ENCODE data around the gene PPP1CC. TPM values are rescaled to one million over a fixed set of nuclear protein-coding genes. Genes with fewer than 3 reads are reported as not detected.

Gene PPP1CC
- total and polyA plus RNA-seq, 7 experiments from 2014 or later, result 108 to 218 (median 138) TPM

DNA sequence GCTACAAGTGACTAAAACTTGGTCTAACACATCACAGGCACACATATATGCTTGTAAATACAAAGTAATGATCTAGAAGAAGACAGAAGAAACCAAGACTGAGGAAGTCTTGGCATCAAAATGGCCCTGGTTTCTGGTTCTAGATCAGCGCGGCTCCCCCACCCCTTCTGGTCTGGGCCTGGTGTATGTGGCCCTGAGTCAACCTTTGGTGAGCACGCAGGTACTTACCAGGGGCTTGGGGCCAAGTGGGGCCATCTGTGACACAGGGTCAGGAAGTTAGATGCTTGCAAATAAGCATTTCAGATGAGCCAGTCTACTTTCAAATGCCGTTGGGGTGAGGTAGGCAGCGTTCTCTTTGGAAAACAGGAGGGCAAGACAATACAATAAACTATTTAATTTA, 40.6 kb downstream of the PPP1CC start:
- peaks cover 7 to 10% of the 10 kb centered on the region in 2 donors for H3K4me1 ChIP-seq (ENCODE audit: control insufficient read depth in 2 of 2, insufficient read depth in 2 of 2, low read length in 2 of 2)
- Mint-ChIP-seq H3K27me3 (no peaks in the 10 kb centered on the region), H3K9me3 (no peaks in the 10 kb centered on the region), H3K4me3 (no peak overlapping the region), H3K27ac (no peak overlapping the region), H3K4me1 (peaks cover 6 to 12% (median 7%) of the 10 kb centered on the region in 7 donors), H3K36me3 (no peaks in the 10 kb centered on the region)
- no peak for ATAC-seq
- CTCF ChIA-PET, result interaction anchor here (0.7 to 1.2 kb wide), 2 partner anchors 150 to 550 kb away, joined by 3 read pairs; no protein-coding TSS in a partner anchor
- no peak overlapping the region for H3K27ac ChIP-seq (ENCODE audit: low read depth, low read length)
- DNase-seq, result no peak
- intact Hi-C loops (cut with micrococcal nuclease), result loop anchor here in 1 of 2 donors (10.0 kb wide), 1 partner anchor 183 kb away; no protein-coding TSS in a partner anchor
- POLR2A ChIA-PET, result interaction anchor here (1.2 kb wide), 1 partner anchor 12 kb away, joined by 3 read pairs; no protein-coding TSS in a partner anchor
- H3K27me3 ChIP-seq (ENCODE audit: control insufficient read depth in 2 of 2, insufficient read depth in 2 of 2, low read length in 2 of 2), result no peaks in the 10 kb centered on the region
- no peak overlapping the region for H3K4me3 ChIP-seq (ENCODE audit: low read length)
- H3K9me3 ChIP-seq (ENCODE audit: control insufficient read depth in 2 of 3, low read length in 3 of 3), result no peaks in the 10 kb centered on the region
- H3K36me3 ChIP-seq (ENCODE audit: control insufficient read depth in 2 of 3, insufficient read depth in 3 of 3, low read length in 3 of 3), result no peaks in the 10 kb centered on the region

DNA sequence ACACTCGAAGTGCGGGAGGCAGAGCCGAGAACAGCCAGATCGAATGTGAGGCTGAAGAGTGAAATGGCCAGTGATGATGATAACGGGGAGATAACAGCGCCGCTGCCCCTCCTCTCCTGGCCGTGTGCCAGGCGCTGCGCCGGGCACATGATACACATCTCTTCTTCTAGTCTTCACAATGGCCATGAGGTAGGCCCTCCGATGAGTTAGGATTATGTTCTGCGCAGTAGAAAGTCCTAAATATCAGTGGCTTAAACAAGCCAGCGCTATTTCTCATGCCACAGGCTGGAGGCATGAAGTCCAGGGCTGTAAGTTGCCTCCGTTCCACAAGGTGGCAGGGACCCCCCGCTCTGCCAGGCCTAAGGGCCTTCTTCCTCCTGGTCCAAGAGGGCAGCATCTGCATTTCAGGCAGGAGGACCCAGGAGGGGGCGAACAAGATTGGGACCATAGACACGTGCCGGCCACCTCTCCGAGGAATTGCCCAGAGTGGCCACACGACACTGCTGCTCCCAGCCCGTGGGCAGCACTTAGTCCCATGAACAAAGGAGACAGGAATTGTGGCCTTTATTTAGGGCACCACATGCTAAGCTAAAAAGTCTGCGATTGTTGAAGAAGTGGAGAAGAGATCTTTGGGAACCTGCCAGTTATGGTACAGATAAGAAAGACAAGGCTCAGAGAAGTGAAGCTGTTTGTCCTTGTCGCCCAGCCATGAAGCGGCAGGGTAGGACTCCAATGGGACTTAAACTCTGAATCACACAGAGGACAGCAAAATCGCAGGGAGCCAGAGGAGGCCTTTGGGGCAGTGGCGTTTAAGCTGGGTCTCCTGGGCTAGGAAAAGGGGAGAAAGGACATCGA, 42.9 kb downstream of the PPP1CC start:
- peaks cover 5 to 18% (median 12%) of the 10 kb centered on the region in 7 donors for H3K4me1 Mint-ChIP-seq
- H3K4me1 ChIP-seq (ENCODE audit: control insufficient read depth in 2 of 2, insufficient read depth in 2 of 2, low read length in 2 of 2), result peaks cover 7 to 10% of the 10 kb centered on the region in 2 donors
- no peak for ATAC-seq
- H3K27ac ChIP-seq (ENCODE audit: low read depth, low read length), result no peak overlapping the region
- no peaks in the 10 kb centered on the region for H3K36me3 Mint-ChIP-seq
- no peaks in the 10 kb centered on the region for H3K9me3 Mint-ChIP-seq
- H3K36me3 ChIP-seq (ENCODE audit: control insufficient read depth in 2 of 3, insufficient read depth in 3 of 3, low read length in 3 of 3), result no peaks in the 10 kb centered on the region
- no peaks in the 10 kb centered on the region for H3K27me3 Mint-ChIP-seq
- H3K27me3 ChIP-seq (ENCODE audit: control insufficient read depth in 2 of 2, insufficient read depth in 2 of 2, low read length in 2 of 2), result no peaks in the 10 kb centered on the region
- intact Hi-C loops (cut with micrococcal nuclease), result loop anchor here (2.0 to 10.0 kb wide), 3 partner anchors 23 to 185 kb away; no protein-coding TSS in a partner anchor
- no peak overlapping the region for H3K4me3 Mint-ChIP-seq
- no peaks in the 10 kb centered on the region for H3K9me3 ChIP-seq (ENCODE audit: control insufficient read depth in 2 of 3, low read length in 3 of 3)
- no peak for DNase-seq
- no peak overlapping the region for H3K4me3 ChIP-seq (ENCODE audit: low read length)
- ChIA-PET CTCF (interaction anchor here (0.6 to 1.4 kb wide), 3 partner anchors 12 to 129 kb away, joined by 3 to 5 read pairs (median 3); no protein-coding TSS in a partner anchor), POLR2A (interaction anchor here (1.3 kb wide), 1 partner anchor 117 kb away, joined by 3 read pairs; no protein-coding TSS in a partner anchor)
- no peak overlapping the region for H3K27ac Mint-ChIP-seq

DNA sequence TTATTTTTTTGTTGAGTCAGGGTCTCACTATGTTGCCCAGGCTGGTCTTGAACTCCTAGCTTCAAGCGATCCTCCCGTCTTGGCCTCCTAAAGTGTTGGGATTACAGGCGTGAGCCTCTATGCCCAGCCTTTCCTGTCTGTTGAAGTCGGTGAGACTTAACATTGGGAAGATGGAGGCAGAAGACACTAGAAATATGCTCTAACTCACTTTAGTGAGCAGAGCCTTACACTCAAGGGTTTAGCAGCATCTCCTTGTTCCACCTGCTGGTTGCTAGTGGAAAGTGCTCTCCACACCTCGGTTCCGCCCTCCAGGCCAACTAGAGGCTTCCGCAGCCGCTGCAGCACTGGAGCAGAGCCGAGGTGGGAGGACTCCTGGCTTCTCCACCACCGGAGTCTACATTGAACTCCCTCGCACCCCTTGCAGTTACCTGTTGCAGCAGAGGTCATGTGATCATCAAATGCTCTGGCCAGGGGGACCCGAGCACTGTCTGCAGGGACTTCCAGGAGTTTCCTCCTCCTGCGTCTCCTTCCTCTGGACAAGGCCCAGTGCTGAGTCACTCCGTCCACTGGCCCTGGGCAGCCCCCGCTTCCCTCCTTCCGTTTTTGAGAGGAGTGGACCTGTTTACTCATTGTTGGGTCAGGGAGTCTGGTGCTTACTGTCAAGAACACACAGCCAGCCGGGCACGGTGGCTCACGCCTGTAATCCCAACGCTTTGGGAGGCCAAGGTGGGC, 44.4 kb downstream of the PPP1CC start:
- H3K27ac ChIP-seq (ENCODE audit: low read depth, low read length), result no peak overlapping the region
- intact Hi-C loops (cut with micrococcal nuclease), result loop anchor here (1.0 to 5.0 kb wide), 14 partner anchors 9 to 598 kb away; partner anchors contain the start of genes ARPC3 (in 2 of the 2), HVCN1 (in 1 of the 2) and TCTN1 (in 1 of the 2)
- no peaks in the 10 kb centered on the region for H3K36me3 ChIP-seq (ENCODE audit: control insufficient read depth in 2 of 3, insufficient read depth in 3 of 3, low read length in 3 of 3)
- H3K4me3 Mint-ChIP-seq, result peak overlapping the region in 4 of 10 donors; percentile 14 to 69 (median 34)
- no peaks in the 10 kb centered on the region for H3K36me3 Mint-ChIP-seq
- CTCF ChIA-PET, result interaction anchor here (0.7 to 1.4 kb wide), 7 partner anchors 11 to 147 kb away, joined by 3 to 6 read pairs (median 4); partner anchors contain the start of gene TCTN1
- no peaks in the 10 kb centered on the region for H3K9me3 Mint-ChIP-seq
- no peaks in the 10 kb centered on the region for H3K27me3 ChIP-seq (ENCODE audit: control insufficient read depth in 2 of 2, insufficient read depth in 2 of 2, low read length in 2 of 2)
- ATAC-seq, result peak; percentile 96
- no peaks in the 10 kb centered on the region for H3K9me3 ChIP-seq (ENCODE audit: control insufficient read depth in 2 of 3, low read length in 3 of 3)
- POLR2A ChIA-PET, result no interaction called here
- H3K4me3 ChIP-seq (ENCODE audit: low read length), result no peak overlapping the region
- H3K4me1 ChIP-seq (ENCODE audit: control insufficient read depth in 2 of 2, insufficient read depth in 2 of 2, low read length in 2 of 2), result peaks cover 7 to 10% of the 10 kb centered on the region in 2 donors
- DNase-seq, result peak; percentile 51 to 87 (median 77)
- H3K27me3 Mint-ChIP-seq, result no peaks in the 10 kb centered on the region
- H3K4me1 Mint-ChIP-seq, result peaks cover 5 to 25% (median 18%) of the 10 kb centered on the region in 7 donors
- peak overlapping the region in 6 of 9 donors; percentile 49 to 88 (median 74) for H3K27ac Mint-ChIP-seq

DNA sequence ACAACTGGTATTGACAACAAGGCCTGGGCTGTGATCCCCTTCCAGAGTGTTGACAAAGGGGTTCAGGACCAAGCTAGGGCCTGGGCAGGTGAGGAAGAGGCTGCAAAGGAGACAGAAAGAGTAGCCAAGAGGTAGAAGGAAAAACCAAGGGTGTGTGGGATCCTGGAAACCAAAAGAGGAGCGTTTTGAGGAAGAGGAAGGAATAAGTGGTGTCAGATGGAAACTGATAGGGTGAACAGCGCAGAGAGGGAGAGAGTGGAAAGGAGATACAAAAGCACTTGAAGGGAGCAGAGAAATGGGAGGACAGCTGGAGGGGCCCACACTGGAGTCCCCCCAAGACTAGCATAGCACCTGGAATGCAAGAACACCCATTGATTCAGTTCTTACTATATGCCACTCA, 45.5 kb downstream of the PPP1CC start:
- Histone ChIP-seq H3K36me3 (ENCODE audit: control insufficient read depth in 2 of 3, insufficient read depth in 3 of 3, low read length in 3 of 3) (no peaks in the 10 kb centered on the region), H3K4me1 (ENCODE audit: control insufficient read depth in 2 of 2, insufficient read depth in 2 of 2, low read length in 2 of 2) (peaks cover 7 to 10% of the 10 kb centered on the region in 2 donors), H3K27me3 (ENCODE audit: control insufficient read depth in 2 of 2, insufficient read depth in 2 of 2, low read length in 2 of 2) (no peaks in the 10 kb centered on the region), H3K27ac (ENCODE audit: low read depth, low read length) (no peak overlapping the region), H3K4me3 (ENCODE audit: low read length) (no peak overlapping the region), H3K9me3 (ENCODE audit: control insufficient read depth in 2 of 3, low read length in 3 of 3) (no peaks in the 10 kb centered on the region)
- Mint-ChIP-seq H3K36me3 (no peaks in the 10 kb centered on the region), H3K27ac (peak overlapping the region in 5 of 9 donors; percentile 12 to 66 (median 23)), H3K4me1 (peaks cover 5 to 31% (median 18%) of the 10 kb centered on the region in 7 donors), H3K9me3 (no peaks in the 10 kb centered on the region), H3K4me3 (peak overlapping the region in 1 of 10 donors; percentile 6), H3K27me3 (no peaks in the 10 kb centered on the region)
- ChIA-PET CTCF (interaction anchor here (0.8 to 1.4 kb wide), 6 partner anchors 19 to 152 kb away, joined by 3 to 13 read pairs (median 4); partner anchors contain the start of gene TCTN1), POLR2A (interaction anchor here (1.3 kb wide), 1 partner anchor 195 kb away, joined by 3 read pairs; the partner anchor contains the start of genes RAD9B and VPS29)
- intact Hi-C loops (cut with micrococcal nuclease), result loop anchor here in 1 of 2 donors (5.0 kb wide), 1 partner anchor 40 kb away; no protein-coding TSS in a partner anchor
- DNase-seq (no peak), ATAC-seq (no peak)

DNA sequence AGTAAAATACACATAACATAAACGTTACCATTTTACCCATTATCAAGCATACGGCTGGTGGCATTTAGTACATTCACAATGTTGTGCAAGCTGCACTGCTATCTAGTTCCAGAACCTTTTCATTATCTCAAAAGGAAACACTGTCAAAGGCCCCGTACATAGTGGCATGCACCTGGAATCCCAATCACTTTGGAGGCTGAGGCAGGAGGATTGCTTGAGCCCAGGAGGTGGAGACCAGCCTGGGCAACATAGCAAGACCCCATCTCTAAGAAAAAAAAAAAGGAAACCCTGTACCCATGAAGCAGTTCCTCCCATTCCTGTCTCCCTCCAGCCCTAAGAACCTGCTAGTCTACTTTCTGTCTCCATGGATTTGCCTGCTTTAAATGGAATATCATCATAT, 46.4 kb downstream of the PPP1CC start:
- no peak overlapping the region for H3K27ac Mint-ChIP-seq
- no peak for DNase-seq
- Histone ChIP-seq H3K4me1 (ENCODE audit: control insufficient read depth in 2 of 2, insufficient read depth in 2 of 2, low read length in 2 of 2) (peaks cover 7 to 10% of the 10 kb centered on the region in 2 donors), H3K4me3 (ENCODE audit: low read length) (no peak overlapping the region), H3K27me3 (ENCODE audit: control insufficient read depth in 2 of 2, insufficient read depth in 2 of 2, low read length in 2 of 2) (no peaks in the 10 kb centered on the region), H3K36me3 (ENCODE audit: control insufficient read depth in 2 of 3, insufficient read depth in 3 of 3, low read length in 3 of 3) (no peaks in the 10 kb centered on the region), H3K27ac (ENCODE audit: low read depth, low read length) (no peak overlapping the region), H3K9me3 (ENCODE audit: control insufficient read depth in 2 of 3, low read length in 3 of 3) (no peaks in the 10 kb centered on the region)
- ChIA-PET CTCF (interaction anchor here (0.7 to 1.6 kb wide), 4 partner anchors 9 to 192 kb away, joined by 3 to 8 read pairs (median 4); no protein-coding TSS in a partner anchor), POLR2A (interaction anchor here (1.3 kb wide), 1 partner anchor 194 kb away, joined by 3 read pairs; the partner anchor contains the start of genes RAD9B and VPS29)
- H3K27me3 Mint-ChIP-seq, result no peaks in the 10 kb centered on the region
- H3K36me3 Mint-ChIP-seq, result no peaks in the 10 kb centered on the region
- intact Hi-C loops (cut with micrococcal nuclease), result loop anchor here in 1 of 2 donors (5.0 kb wide), 1 partner anchor 39 kb away; no protein-coding TSS in a partner anchor
- no peaks in the 10 kb centered on the region for H3K9me3 Mint-ChIP-seq
- H3K4me3 Mint-ChIP-seq, result no peak overlapping the region
- no peak for ATAC-seq
- H3K4me1 Mint-ChIP-seq, result peaks cover 12 to 39% (median 23%) of the 10 kb centered on the region in 7 donors

Data from naive thymus-derived CD4-positive, alpha-beta T cell (primary cell).